GM21528 (cell line): ENCODE results near the gene TOP1.

Source experiments
- ATAC-seq: cut with Tn5 transposase; IDR thresholded peaks from one replicate; pipeline ENCODE4 v1.9.1; 2021; ENCODE audit warnings: mild to moderate bottlenecking, moderate library complexity; ENCODE audit not compliant: unreplicated experiment, low FRiP score

The TOP1 gene

GRCh38 chr20:41054070-41054846, 25.6 kb downstream of the TOP1 start:
- ATAC-seq = no peak

- no peak for ATAC-seq
These were observed 26.2 kb downstream of the TOP1 start for GRCh38 chr20:41054847-41055230.

GRCh38 chr20:41055679-41056078, 27.1 kb downstream of the TOP1 start:
- no peak for ATAC-seq

GRCh38 chr20:41057999-41058673, 29.5 kb downstream of the TOP1 start:
- ATAC-seq = no peak

- no peak for ATAC-seq
These were observed 30.3 kb downstream of the TOP1 start for GRCh38 chr20:41058674-41059635.

- ATAC-seq = no peak
These were observed 32.5 kb downstream of the TOP1 start for GRCh38 chr20:41061155-41061554.

- ATAC-seq = no peak
These were observed 34.8 kb downstream of the TOP1 start for GRCh38 chr20:41063442-41063841.

GRCh38 chr20:41064377-41064776, 35.8 kb downstream of the TOP1 start:
- ATAC-seq = no peak

GRCh38 chr20:41065716-41066115, 37.1 kb downstream of the TOP1 start:
- ATAC-seq = no peak

- no peak for ATAC-seq
These were observed 40.2 kb downstream of the TOP1 start for GRCh38 chr20:41068806-41069205.

GRCh38 chr20:41072190-41072863, 43.7 kb downstream of the TOP1 start:
- ATAC-seq = no peak

- ATAC-seq = no peak
These were observed 44.3 kb downstream of the TOP1 start for GRCh38 chr20:41072915-41073314.

GRCh38 chr20:41074441-41074840, 45.8 kb downstream of the TOP1 start:
- ATAC-seq = no peak

GRCh38 chr20:41076776-41077175, 48.2 kb downstream of the TOP1 start:
- no peak for ATAC-seq

GRCh38 chr20:41078329-41078728, 49.7 kb downstream of the TOP1 start:
- ATAC-seq = no peak

GRCh38 chr20:41079066-41079465, 50.4 kb downstream of the TOP1 start:
- ATAC-seq = no peak

- no peak for ATAC-seq
These were observed 52.2 kb downstream of the TOP1 start for GRCh38 chr20:41080866-41081265.

GRCh38 chr20:41081276-41081814, 52.7 kb downstream of the TOP1 start:
- no peak for ATAC-seq

- ATAC-seq = no peak
These were observed 53.7 kb downstream of the TOP1 start for GRCh38 chr20:41082306-41082705.

- no peak for ATAC-seq
These were observed 57.0 kb downstream of the TOP1 start for GRCh38 chr20:41085606-41086005.
